BJ (cell line): Measurements from ENCODE around the gene ACOT13. TPM values are rescaled to one million over a fixed set of nuclear protein-coding genes. Genes with fewer than 3 reads are reported as not detected.
"Not testable (repeated sequence)": the region's sequence is repeated elsewhere in the genome, so short reads cannot be mapped to it uniquely, and the experiment has no call there.

Source experiments
- CTCF ChIA-PET: fragments of 350-600 bp; formaldehyde crosslinking; extraction: SDS; loops from one replicate; lab custom pipeline; 2021; ENCODE audit warnings: antibody characterized with exemption, inconsistent platforms; lab: Yijun Ruan, JAX
- POLR2A ChIA-PET: fragments of 300-600 bp; sonication (Branson Sonifier 250); formaldehyde crosslinking; extraction: SDS; loops from one replicate; lab custom pipeline; 2021; ENCODE audit warnings: antibody characterized with exemption; lab: Charles Lee
- DNase-seq: peaks from one replicate; pipeline ENCODE4 v3.0.0-alpha.2; 2011; ENCODE audit warnings: low read depth
- H3K27me3 ChIP-seq: 2 replicates; pipeline ENCODE4 v1.6.0; 2011; ENCODE audit warnings: low read length; ENCODE audit not compliant: control insufficient read depth, insufficient read depth
- H3K36me3 ChIP-seq: 2 replicates; pipeline ENCODE4 v1.5.1; 2011; ENCODE audit warnings: low read length; ENCODE audit not compliant: control insufficient read depth, insufficient read depth
- H3K4me3 ChIP-seq: 2 replicates; pipeline ENCODE4 v1.5.1; 2011; ENCODE audit warnings: low read depth, mild to moderate bottlenecking, control low read depth, low read length
- CTCF ChIP-seq: IDR thresholded peaks from 2 replicates; pipeline ENCODE4 v1.5.1; 2011; ENCODE audit warnings: low read depth, mild to moderate bottlenecking, control low read depth, inconsistent platforms, low read length, moderate library complexity; ENCODE audit not compliant: insufficient read depth
- polyA plus RNA-seq: library from polyadenylated mRNA; depleted of rRNA; stranded (reverse); fragments of >200 nt; gene quantifications from 2 replicates; pipeline ENCODE4 v1.2.3, GENCODE V29; 2011; rRNA removed

ACOT13 gene
- polyA plus RNA-seq, 1 experiment: 9.9 TPM

- no peak for TF ChIP-seq CTCF
- no peak for DNase-seq
- ChIA-PET CTCF (interaction anchor here (1.4 kb wide), 2 partner anchors 9 to 31 kb away, joined by 3 read pairs; no protein-coding TSS in a partner anchor), POLR2A (no interaction called here)
- H3K27me3 ChIP-seq: no peaks in the 10 kb centered on the region
- no peak overlapping the region for H3K4me3 ChIP-seq
- no peaks in the 10 kb centered on the region for H3K36me3 ChIP-seq
Measured at GRCh38 chr6:24752917-24753492, 86.1 kb downstream of the ACOT13 start.

- TF ChIP-seq CTCF: no peak
- Histone ChIP-seq H3K4me3 (no peak overlapping the region), H3K36me3 (no peaks in the 10 kb centered on the region), H3K27me3 (no peaks in the 10 kb centered on the region)
- POLR2A ChIA-PET: no interaction called here
- DNase-seq: no peak
- CTCF ChIA-PET: interaction anchor here (1.2 to 2.0 kb wide), 4 partner anchors 10 to 172 kb away, joined by 3 to 5 read pairs (median 3); no protein-coding TSS in a partner anchor
Measured at GRCh38 chr6:24753545-24753944, 86.7 kb downstream of the ACOT13 start.

- CTCF ChIA-PET: interaction anchor here (1.1 to 2.0 kb wide), 4 partner anchors 11 to 173 kb away, joined by 3 to 5 read pairs (median 4); no protein-coding TSS in a partner anchor
- POLR2A ChIA-PET, H3K36me3 ChIP-seq, H3K27me3 ChIP-seq, DNase-seq, H3K4me3 ChIP-seq: not testable (repeated sequence)
Measured at GRCh38 chr6:24754378-24754777, 87.5 kb downstream of the ACOT13 start.

Other genes with a start within 250 kb of the ACOT13 start
- gene GPLD1, start 177.5 kb upstream of the ACOT13 start, polyA plus RNA-seq: 0.22 and 0.47 TPM in 2 replicates
- gene ALDH5A1, start 172.1 kb upstream of the ACOT13 start, polyA plus RNA-seq: 0.64 and 0.75 TPM in 2 replicates
- 0.01 TPM in 1 of 2 replicates, not detected in the other for gene KIAA0319, start 20.9 kb upstream of the ACOT13 start, polyA plus RNA-seq
- gene TDP2, start 178 bp upstream of the ACOT13 start, polyA plus RNA-seq: 16.8 and 28.2 TPM in 2 replicates
- 38.9 and 83.8 TPM in 2 replicates for gene C6orf62, start 52.1 kb downstream of the ACOT13 start, polyA plus RNA-seq
- gene GMNN, start 107.9 kb downstream of the ACOT13 start, polyA plus RNA-seq: 13.4 and 17.8 TPM in 2 replicates
- gene ARMH2, start 131.8 kb downstream of the ACOT13 start, polyA plus RNA-seq: not detected in 2 replicates